NCI-H1417 treated with DMSO at 0.1 percent for 48 hours (cell line): ENCODE results near the gene TMEM132A.

Experiments used
- DNase-seq: peaks from one replicate; lab custom pipeline; 2025; lab: John Stamatoyannopoulos, UW

The TMEM132A gene

GRCh38 chr11:60924110-60924905 lies at the start of gene TMEM132A:
TMEM132A (plus strand) TSS chr11:60924460; CDS start chr11:60924634, 174 bp downstream.
- peak; percentile 41 for DNase-seq

GRCh38 chr11:60875366-60876167 lies 48.7 kb upstream of the TMEM132A start:
- no peak for DNase-seq

GRCh38 chr11:60876168-60876485 lies 48.1 kb upstream of the TMEM132A start:
- DNase-seq: no peak

- DNase-seq: no peak
Measured at GRCh38 chr11:60878245-60879101, 45.8 kb upstream of the TMEM132A start.

GRCh38 chr11:60879104-60879503 lies 45.2 kb upstream of the TMEM132A start:
- no peak for DNase-seq

GRCh38 chr11:60879971-60880588 lies 44.2 kb upstream of the TMEM132A start:
- DNase-seq: no peak

- no peak for DNase-seq
Measured at GRCh38 chr11:60880643-60881282, 43.5 kb upstream of the TMEM132A start.

GRCh38 chr11:60887556-60887955 lies 36.7 kb upstream of the TMEM132A start:
- no peak for DNase-seq

- no peak for DNase-seq
Measured at GRCh38 chr11:60889869-60890311, 34.4 kb upstream of the TMEM132A start.

- DNase-seq: no peak
Measured at GRCh38 chr11:60890696-60891095, 33.6 kb upstream of the TMEM132A start.

GRCh38 chr11:60891103-60891741 lies 33.0 kb upstream of the TMEM132A start:
- no peak for DNase-seq

GRCh38 chr11:60895687-60896086 lies 28.6 kb upstream of the TMEM132A start:
- no peak for DNase-seq

- no peak for DNase-seq
Measured at GRCh38 chr11:60897496-60897895, 26.8 kb upstream of the TMEM132A start.

GRCh38 chr11:60899046-60899936 lies 25.0 kb upstream of the TMEM132A start:
- no peak for DNase-seq

- no peak for DNase-seq
Measured at GRCh38 chr11:60899977-60900376, 24.3 kb upstream of the TMEM132A start.

- no peak for DNase-seq
Measured at GRCh38 chr11:60900673-60901404, 23.4 kb upstream of the TMEM132A start.

GRCh38 chr11:60902625-60903024 lies 21.6 kb upstream of the TMEM132A start:
- DNase-seq: no peak

GRCh38 chr11:60905047-60905446 lies 19.2 kb upstream of the TMEM132A start:
- DNase-seq: no peak

GRCh38 chr11:60905551-60906113 lies 18.6 kb upstream of the TMEM132A start:
- DNase-seq: no peak
